Mesenchymal stem cell (in vitro differentiated cells and primary cell): ENCODE data around the gene RHEX.

Experiments used
- DNase-seq: peaks from one replicate; pipeline ENCODE4 v3.0.0-alpha.2; 2013
- H2AFZ ChIP-seq: one replicate; pipeline ENCODE4 v1.6.1; 2013; ENCODE audit warnings: low read depth, mild to moderate bottlenecking, control low read depth, inconsistent platforms, low read length, moderate library complexity
- H2AK5ac ChIP-seq: 2 replicates; pipeline ENCODE4 v1.6.1; 2013; ENCODE audit warnings: low read length, moderate library complexity, mild to moderate bottlenecking, inconsistent platforms; ENCODE audit not compliant: severe bottlenecking
- H2BK120ac ChIP-seq: one replicate; pipeline ENCODE4 v1.6.1; 2013; ENCODE audit warnings: low read depth, mild to moderate bottlenecking, inconsistent platforms, low read length, moderate library complexity
- H2BK12ac ChIP-seq, 2 experiments: one replicate each; pipeline ENCODE4 v1.6.1; 2013; ENCODE audit warnings: inconsistent platforms in 2 of 2, low read length in 2 of 2, mild to moderate bottlenecking in 2 of 2, moderate library complexity in 2 of 2, control low read depth in 1 of 2
- H2BK15ac ChIP-seq: one replicate; pipeline ENCODE4 v1.6.1; 2013; ENCODE audit warnings: mild to moderate bottlenecking, low read depth, inconsistent platforms; ENCODE audit not compliant: poor library complexity, severe bottlenecking
- H2BK5ac ChIP-seq: 2 replicates; pipeline ENCODE4 v1.6.1; 2013; ENCODE audit warnings: low read depth, mild to moderate bottlenecking, low read length, control low read depth, inconsistent platforms; ENCODE audit not compliant: poor library complexity, severe bottlenecking
- H3K14ac ChIP-seq, 2 experiments: one replicate each; pipeline ENCODE4 v1.6.1; 2013; ENCODE audit warnings: inconsistent platforms in 2 of 2, low read length in 2 of 2, control low read depth in 1 of 2, mild to moderate bottlenecking in 1 of 2, moderate library complexity in 1 of 2
- H3K18ac ChIP-seq, 2 experiments: one replicate each; pipeline ENCODE4 v1.6.1; 2013; ENCODE audit warnings: inconsistent platforms in 2 of 2, low read length in 2 of 2, control low read depth in 1 of 2, low read depth in 1 of 2, mild to moderate bottlenecking in 1 of 2
- H3K23ac ChIP-seq, 2 experiments: one replicate each; pipeline ENCODE4 v1.6.1; 2013; ENCODE audit warnings: inconsistent platforms in 2 of 2, low read length in 2 of 2, mild to moderate bottlenecking in 2 of 2, moderate library complexity in 2 of 2, control low read depth in 1 of 2
- H3K27ac ChIP-seq: 2 replicates; pipeline ENCODE4 v1.5.1; 2013; ENCODE audit warnings: mild to moderate bottlenecking, moderate library complexity, low read length, control low read depth, inconsistent platforms; ENCODE audit not compliant: poor library complexity, severe bottlenecking
- H3K27me3 ChIP-seq, 2 experiments: 2 replicates each; pipeline versions ENCODE4 v1.6.1 to v1.7.0; 2013; ENCODE audit warnings: low read length in 2 of 2, mild to moderate bottlenecking in 2 of 2, moderate library complexity in 2 of 2, control low read depth in 1 of 2, inconsistent platforms in 1 of 2; ENCODE audit not compliant: control insufficient read depth in 1 of 2, insufficient read depth in 1 of 2
- H3K36me3 ChIP-seq, 2 experiments: 2 replicates each; pipeline versions ENCODE4 v1.6.1 to v1.7.0; 2013; ENCODE audit warnings: low read length in 2 of 2, control low read depth in 1 of 2, inconsistent platforms in 1 of 2, low read depth in 1 of 2, mild to moderate bottlenecking in 1 of 2; ENCODE audit not compliant: insufficient read depth in 2 of 2, control insufficient read depth in 1 of 2
- H3K4ac ChIP-seq, 2 experiments: one replicate each; pipeline ENCODE4 v1.6.1; 2013; ENCODE audit warnings: inconsistent platforms in 2 of 2, low read length in 2 of 2, mild to moderate bottlenecking in 2 of 2, moderate library complexity in 2 of 2, control low read depth in 1 of 2, low read depth in 1 of 2
- H3K4me1 ChIP-seq: 2 replicates; pipeline ENCODE4 v1.6.1; 2013; ENCODE audit warnings: low read depth, low read length, control low read depth; ENCODE audit not compliant: control insufficient read depth, insufficient read depth
- H3K4me2 ChIP-seq: 2 replicates; pipeline ENCODE4 v1.6.1; 2013; ENCODE audit warnings: low read length, mild to moderate bottlenecking, inconsistent platforms; ENCODE audit not compliant: poor library complexity, severe bottlenecking
- H3K4me3 ChIP-seq, 2 experiments: 2 replicates each; pipeline versions ENCODE4 v1.5.1 to v1.7.0; 2013; ENCODE audit warnings: low read length in 2 of 2, mild to moderate bottlenecking in 2 of 2, control low read depth in 1 of 2, low read depth in 1 of 2; ENCODE audit not compliant: insufficient read depth in 1 of 2
- H3K79me1 ChIP-seq: replicated peaks from 2 replicates; pipeline ENCODE4 v1.6.1; 2013; ENCODE audit warnings: mild to moderate bottlenecking, control low read depth, low read length, inconsistent platforms; ENCODE audit not compliant: poor library complexity, severe bottlenecking
- H3K9ac ChIP-seq: 2 replicates; pipeline ENCODE4 v1.7.0; 2013; ENCODE audit warnings: mild to moderate bottlenecking, low read length, moderate library complexity
- H3K9me3 ChIP-seq: 2 replicates; pipeline ENCODE4 v1.7.0; 2013; ENCODE audit warnings: mild to moderate bottlenecking, low read length; ENCODE audit not compliant: control insufficient read depth
- H4K8ac ChIP-seq: one replicate; pipeline ENCODE4 v1.6.1; 2013; ENCODE audit warnings: inconsistent platforms, mild to moderate bottlenecking, low read length, moderate library complexity
- H4K91ac ChIP-seq: one replicate; pipeline ENCODE4 v1.6.1; 2013; ENCODE audit warnings: mild to moderate bottlenecking, low read length, inconsistent platforms
- WGBS: methylation state at CpG from one replicate; pipeline ENCODE4 v1.1.7; 2013; ENCODE audit warnings: mixed read lengths; 5-methylcytosine and 5-hydroxymethylcytosine counted together

The RHEX gene

DNA sequence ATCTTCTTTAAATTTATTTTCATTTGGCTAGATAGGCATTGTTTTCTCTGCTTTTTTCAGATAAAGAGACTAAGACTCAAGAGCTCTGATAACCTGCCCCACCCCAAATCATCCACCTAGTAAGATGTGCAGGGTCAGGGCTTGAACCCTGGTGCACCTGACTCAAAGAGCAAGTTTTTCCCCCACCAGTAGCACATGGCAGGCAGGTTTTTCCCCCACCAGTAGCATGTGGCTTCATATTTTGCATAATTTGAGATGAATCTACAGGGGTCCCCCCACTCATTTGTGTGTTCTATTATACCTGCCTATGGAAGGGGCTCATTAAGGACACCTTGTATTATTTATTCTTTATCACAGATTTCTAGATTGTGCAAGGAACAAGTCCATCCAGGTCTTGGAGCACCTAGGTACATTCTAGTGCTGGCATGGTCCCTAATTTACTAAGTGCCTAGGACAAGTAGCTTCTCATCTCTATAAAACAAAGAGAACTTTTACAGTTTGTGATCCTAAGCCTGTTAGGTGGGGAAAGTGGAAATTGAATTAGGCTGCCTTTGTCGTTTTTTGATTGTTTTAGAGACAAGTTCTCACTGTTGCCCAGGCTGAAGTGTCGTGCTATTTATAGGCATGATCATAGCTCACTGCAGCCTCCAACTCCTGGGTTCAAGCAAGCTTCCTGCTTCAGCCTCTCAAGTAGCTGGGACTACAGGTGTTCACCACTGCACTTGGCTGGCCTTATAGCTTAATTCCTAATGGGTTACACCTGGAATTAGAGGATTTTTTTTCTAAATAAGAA lies 16.1 kb upstream of the RHEX start:
- no peak for DNase-seq

DNA sequence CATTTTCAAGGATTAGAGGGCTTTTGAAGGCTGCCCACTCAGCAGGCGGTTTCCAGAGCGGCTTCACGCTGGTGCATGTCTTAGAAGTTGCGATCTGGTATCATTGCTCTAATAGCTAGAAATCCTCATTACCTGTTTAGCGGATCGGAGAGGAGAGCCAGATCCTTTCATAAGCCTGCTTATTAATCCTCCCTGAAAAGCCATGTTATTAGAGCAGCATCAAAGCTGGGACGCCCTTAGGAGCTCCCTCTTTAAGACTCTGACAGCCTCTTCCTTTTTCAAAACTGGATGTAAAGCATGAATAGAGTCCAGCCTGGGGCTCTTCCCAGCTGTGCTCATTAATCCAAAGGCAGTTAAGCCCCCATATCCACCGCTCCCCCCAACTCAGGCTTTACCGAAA lies 15.4 kb upstream of the RHEX start:
- H3K27me3 ChIP-seq = peaks cover 0 to 66% of the 10 kb centered on the region in 2 experiments
- peaks cover 8% of the 10 kb centered on the region for H3K4me1 ChIP-seq
- H2AFZ ChIP-seq = no peak overlapping the region
- no peak overlapping the region for H3K4ac ChIP-seq
- H2BK15ac ChIP-seq = no peak overlapping the region
- no peaks in the 10 kb centered on the region for H3K79me1 ChIP-seq
- 91% methylated on average over 8 of the region's 9 CpGs for WGBS
- H4K91ac ChIP-seq = no peak overlapping the region
- H2BK120ac ChIP-seq = no peak overlapping the region
- no peaks in the 10 kb centered on the region for H3K36me3 ChIP-seq
- H2BK5ac ChIP-seq = no peak overlapping the region
- H3K9ac ChIP-seq = no peak overlapping the region
- H3K9me3 ChIP-seq = no peaks in the 10 kb centered on the region
- H2BK12ac ChIP-seq = no peak overlapping the region
- no peak overlapping the region for H3K23ac ChIP-seq
- DNase-seq = no peak
- no peak overlapping the region for H2AK5ac ChIP-seq
- no peak overlapping the region for H3K4me2 ChIP-seq
- no peak overlapping the region for H3K4me3 ChIP-seq
- H3K27ac ChIP-seq = no peak overlapping the region
- no peak overlapping the region for H3K18ac ChIP-seq
- H3K14ac ChIP-seq = no peak overlapping the region
- H4K8ac ChIP-seq = no peak overlapping the region

More for the DNA sequence above, 16.1 kb upstream of the RHEX start:
- H3K4me1 ChIP-seq = peaks cover 9% of the 10 kb centered on the region
- H4K91ac ChIP-seq = no peak overlapping the region
- no peak overlapping the region for H4K8ac ChIP-seq
- H3K36me3 ChIP-seq = no peaks in the 10 kb centered on the region
- H3K9me3 ChIP-seq = no peaks in the 10 kb centered on the region
- peaks cover 0 to 65% of the 10 kb centered on the region in 2 experiments for H3K27me3 ChIP-seq
- no peak overlapping the region for H3K14ac ChIP-seq
- no peaks in the 10 kb centered on the region for H3K79me1 ChIP-seq
- H2AFZ ChIP-seq = no peak overlapping the region
- H2BK5ac ChIP-seq = no peak overlapping the region
- no peak overlapping the region for H3K9ac ChIP-seq
- no peak overlapping the region for H3K4me2 ChIP-seq
- H2BK120ac ChIP-seq = no peak overlapping the region
- H3K4me3 ChIP-seq = no peak overlapping the region
- no peak overlapping the region for H3K23ac ChIP-seq
- no peak overlapping the region for H2AK5ac ChIP-seq
- no peak overlapping the region for H2BK12ac ChIP-seq
- H2BK15ac ChIP-seq = no peak overlapping the region
- no peak overlapping the region for H3K18ac ChIP-seq
- no peak overlapping the region for H3K27ac ChIP-seq
- 59% methylated on average over 2 of the region's 2 CpGs for WGBS
- no peak overlapping the region for H3K4ac ChIP-seq

DNA sequence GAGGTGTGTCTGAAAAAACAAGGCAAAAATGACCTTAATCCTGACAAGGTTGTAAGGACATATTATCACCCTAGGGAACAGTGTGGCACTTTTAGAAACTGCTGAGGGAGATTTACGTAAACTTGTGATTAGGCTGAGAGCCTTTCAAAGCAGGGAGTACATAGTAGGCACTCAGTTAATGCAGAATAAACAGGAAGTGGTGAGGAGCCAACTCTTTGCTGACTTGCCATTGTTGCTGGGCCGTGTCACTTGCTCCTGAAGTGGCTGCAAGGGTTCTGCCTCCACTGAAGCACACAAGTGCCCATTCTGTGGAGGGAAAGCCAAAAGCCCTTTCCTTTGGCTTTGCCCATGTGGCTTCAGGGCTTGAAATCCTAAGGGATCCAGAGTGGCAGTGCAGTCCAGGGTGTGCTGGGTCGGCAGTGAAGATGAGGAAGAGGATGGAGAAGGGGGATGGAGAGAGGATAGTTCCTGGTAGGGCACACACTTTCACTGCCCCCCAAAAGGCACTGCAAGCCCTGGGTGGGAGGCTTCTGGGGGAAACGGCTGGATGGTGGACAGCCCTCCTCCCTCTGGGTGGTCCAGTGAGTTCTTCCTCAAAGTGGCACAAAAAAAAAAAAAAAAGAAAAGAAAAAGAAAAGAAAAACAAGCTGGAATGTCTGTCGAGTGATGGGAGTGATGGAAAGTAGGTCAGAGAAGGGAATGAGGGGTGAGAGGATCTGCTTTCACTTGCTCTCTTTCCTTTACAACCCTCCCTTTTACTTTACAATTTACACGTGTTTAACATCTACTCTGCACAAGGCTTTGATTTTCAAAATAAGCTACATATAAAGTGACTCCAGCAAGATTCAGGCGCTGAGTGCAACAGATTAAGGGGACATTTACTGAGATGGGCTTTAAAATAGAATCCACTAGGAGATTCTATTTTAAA lies 13.7 kb upstream of the RHEX start:
- DNase-seq = no peak
- Histone ChIP-seq H4K91ac (no peak overlapping the region), H3K23ac (no peak overlapping the region), H2BK15ac (no peak overlapping the region), H3K4ac (no peak overlapping the region), H3K79me1 (no peaks in the 10 kb centered on the region), H2AK5ac (peak overlapping the region; percentile 46), H3K4me3 (no peak overlapping the region), H3K18ac (no peak overlapping the region), H3K14ac (no peak overlapping the region), H3K36me3 (no peaks in the 10 kb centered on the region), H2BK5ac (no peak overlapping the region), H4K8ac (no peak overlapping the region), H2BK120ac (no peak overlapping the region), H3K27me3 (peaks cover 0 to 61% of the 10 kb centered on the region in 2 experiments), H2BK12ac (no peak overlapping the region), H3K4me1 (peaks cover 8% of the 10 kb centered on the region), H2AFZ (no peak overlapping the region), H3K9me3 (no peaks in the 10 kb centered on the region), H3K4me2 (no peak overlapping the region), H3K27ac (no peak overlapping the region), H3K9ac (no peak overlapping the region)
- WGBS = 48% methylated on average over 5 of the region's 7 CpGs

DNA sequence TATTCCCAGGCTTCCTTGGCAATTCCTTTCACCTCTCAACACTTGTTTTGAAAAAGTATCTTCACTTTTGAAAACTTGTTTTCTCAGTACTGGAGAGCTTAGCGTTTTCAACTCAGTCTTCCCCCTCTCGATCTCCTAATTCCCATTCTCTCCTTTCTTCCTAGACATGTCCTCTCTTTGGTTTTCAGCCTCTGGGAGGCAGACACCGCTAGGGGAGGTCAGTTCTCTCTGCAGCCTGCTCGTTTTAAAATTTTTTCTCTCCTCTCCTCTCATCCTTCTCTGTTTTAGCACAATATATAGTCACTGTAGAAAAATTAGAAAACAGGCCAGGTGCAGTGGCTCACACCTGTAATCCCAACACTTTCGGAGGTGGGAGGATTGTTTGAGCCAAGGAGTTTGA lies 12.6 kb upstream of the RHEX start:
- Histone ChIP-seq H3K4me1 (peaks cover 8% of the 10 kb centered on the region), H4K91ac (no peak overlapping the region), H2AFZ (no peak overlapping the region), H3K4me2 (no peak overlapping the region), H3K23ac (no peak overlapping the region), H3K4ac (no peak overlapping the region), H3K18ac (no peak overlapping the region), H3K14ac (no peak overlapping the region), H4K8ac (no peak overlapping the region), H2BK120ac (no peak overlapping the region), H3K36me3 (no peaks in the 10 kb centered on the region), H3K27ac (no peak overlapping the region), H3K4me3 (no peak overlapping the region), H2BK12ac (no peak overlapping the region), H2BK15ac (no peak overlapping the region), H3K79me1 (no peaks in the 10 kb centered on the region), H3K27me3 (peaks cover 0 to 52% of the 10 kb centered on the region in 2 experiments), H2AK5ac (no peak overlapping the region), H3K9me3 (no peaks in the 10 kb centered on the region), H2BK5ac (no peak overlapping the region), H3K9ac (no peak overlapping the region)
- WGBS = 81% methylated on average over 4 of the region's 5 CpGs
- no peak for DNase-seq
